Tibial nerve (tissue), 4 donors: ENCODE results near the gene EID2B.

Experiments used
- EP300 ChIP-seq, 2 donors: sonication (generic); formaldehyde crosslinking; IDR thresholded peaks; one replicate each; pipeline ENCODE4 v1.6.1; 2017; ENCODE audit warnings: antibody characterized with exemption in 2 of 2, mild to moderate bottlenecking in 1 of 2
- POLR2A ChIP-seq, 2 donors: fragments of 450-650 bp; IDR thresholded peaks; one replicate each; pipeline ENCODE4 v1.6.1; 2017; ENCODE audit warnings: antibody characterized with exemption in 2 of 2, mild to moderate bottlenecking in 2 of 2, moderate library complexity in 2 of 2
- TF ChIP-seq, protein P1 (sequence below), 5 experiments: fragments of 200-600 bp in 3 of 5; fragments of 450-650 bp in 2 of 5; sonication (generic) in 3 of 5; IDR thresholded peaks; one replicate each; pipeline ENCODE4 v1.5.1; 2016 to 2019; ENCODE audit warnings: antibody characterized with exemption in 5 of 5, mild to moderate bottlenecking in 3 of 5, moderate library complexity in 2 of 5

DNA sequence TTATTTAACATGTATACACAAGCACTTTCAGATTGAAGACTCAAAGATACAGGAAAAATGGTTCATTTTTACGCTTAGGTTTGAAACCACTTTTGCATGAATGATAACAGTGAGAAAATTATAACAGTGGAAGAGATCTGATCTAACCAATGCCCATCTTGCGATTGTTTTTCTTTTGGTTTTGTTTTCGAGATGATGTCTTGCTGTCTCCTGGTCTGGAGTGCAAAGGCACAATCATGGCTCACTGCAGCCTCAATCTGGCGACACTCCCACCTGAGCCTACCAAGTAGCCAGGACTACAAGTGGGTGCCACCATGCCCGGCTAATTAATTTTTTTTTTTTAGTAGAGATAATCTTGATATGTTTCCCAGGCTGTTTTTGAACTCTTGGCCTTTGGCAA is 17.5 kb upstream of the EID2B start:
- TF ChIP-seq EP300 (IDR thresholded peaks at IDR 0.05) (no peak), POLR2A (IDR thresholded peaks at IDR 0.05) (no peak)
- TF ChIP-seq, protein P1, sequence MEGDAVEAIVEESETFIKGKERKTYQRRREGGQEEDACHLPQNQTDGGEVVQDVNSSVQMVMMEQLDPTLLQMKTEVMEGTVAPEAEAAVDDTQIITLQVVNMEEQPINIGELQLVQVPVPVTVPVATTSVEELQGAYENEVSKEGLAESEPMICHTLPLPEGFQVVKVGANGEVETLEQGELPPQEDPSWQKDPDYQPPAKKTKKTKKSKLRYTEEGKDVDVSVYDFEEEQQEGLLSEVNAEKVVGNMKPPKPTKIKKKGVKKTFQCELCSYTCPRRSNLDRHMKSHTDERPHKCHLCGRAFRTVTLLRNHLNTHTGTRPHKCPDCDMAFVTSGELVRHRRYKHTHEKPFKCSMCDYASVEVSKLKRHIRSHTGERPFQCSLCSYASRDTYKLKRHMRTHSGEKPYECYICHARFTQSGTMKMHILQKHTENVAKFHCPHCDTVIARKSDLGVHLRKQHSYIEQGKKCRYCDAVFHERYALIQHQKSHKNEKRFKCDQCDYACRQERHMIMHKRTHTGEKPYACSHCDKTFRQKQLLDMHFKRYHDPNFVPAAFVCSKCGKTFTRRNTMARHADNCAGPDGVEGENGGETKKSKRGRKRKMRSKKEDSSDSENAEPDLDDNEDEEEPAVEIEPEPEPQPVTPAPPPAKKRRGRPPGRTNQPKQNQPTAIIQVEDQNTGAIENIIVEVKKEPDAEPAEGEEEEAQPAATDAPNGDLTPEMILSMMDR (IDR thresholded peaks at IDR 0.05) = no peak
